ENCODE measurements around the gene COL27A1.

The COL27A1 gene

GRCh38 chr9:114115654-114116125 is 39.6 kb upstream of the COL27A1 start:
- TF ChIP-seq FOXP2 (optimal IDR thresholded peaks at IDR 0.05; ENCODE audit: borderline replicate concordance, extremely low read depth, extremely low read length, insufficient read depth) (no peak), POLR2AphosphoS5 (IDR thresholded peaks at IDR 0.05; ENCODE audit: low read depth, low read length) (no peak)

- TF ChIP-seq REST (IDR thresholded peaks at IDR 0.05; ENCODE audit: insufficient read depth in 1 of 2, low read depth in 2 of 2, low read length in 2 of 2) (no peak), SIN3A (IDR thresholded peaks at IDR 0.05; ENCODE audit: borderline replicate concordance, insufficient read depth, low read length) (no peak), TAF1 (IDR thresholded peaks at IDR 0.05; ENCODE audit: borderline replicate concordance, insufficient read depth, low read length) (no peak), FOXP2 (optimal IDR thresholded peaks at IDR 0.05; ENCODE audit: borderline replicate concordance, extremely low read depth, extremely low read length, insufficient read depth) (no peak)
Measured at GRCh38 chr9:114116126-114116747, 39.1 kb upstream of the COL27A1 start.

GRCh38 chr9:114117614-114117995 is 37.7 kb upstream of the COL27A1 start:
- TF ChIP-seq TAF1 (IDR thresholded peaks at IDR 0.05; ENCODE audit: borderline replicate concordance, insufficient read depth, low read length) (no peak), POLR2AphosphoS5 (IDR thresholded peaks at IDR 0.05; ENCODE audit: low read depth, low read length) (no peak), REST (IDR thresholded peaks at IDR 0.05; ENCODE audit: insufficient read depth in 1 of 2, low read depth in 2 of 2, low read length in 2 of 2) (no peak), SIN3A (IDR thresholded peaks at IDR 0.05; ENCODE audit: borderline replicate concordance, insufficient read depth, low read length) (no peak), FOXP2 (optimal IDR thresholded peaks at IDR 0.05; ENCODE audit: borderline replicate concordance, extremely low read depth, extremely low read length, insufficient read depth) (no peak)

GRCh38 chr9:114117996-114118830 is 37.1 kb upstream of the COL27A1 start:
- TF ChIP-seq POLR2AphosphoS5 (IDR thresholded peaks at IDR 0.05; ENCODE audit: low read depth, low read length): no peak
- no peak for TF ChIP-seq REST (IDR thresholded peaks at IDR 0.05; ENCODE audit: insufficient read depth in 1 of 2, low read depth in 2 of 2, low read length in 2 of 2)
- no peak for TF ChIP-seq SIN3A (IDR thresholded peaks at IDR 0.05; ENCODE audit: borderline replicate concordance, insufficient read depth, low read length)
- no peak for TF ChIP-seq FOXP2 (optimal IDR thresholded peaks at IDR 0.05; ENCODE audit: borderline replicate concordance, extremely low read depth, extremely low read length, insufficient read depth)
- no peak for TF ChIP-seq TAF1 (IDR thresholded peaks at IDR 0.05; ENCODE audit: borderline replicate concordance, insufficient read depth, low read length)

- TF ChIP-seq REST (IDR thresholded peaks at IDR 0.05; ENCODE audit: insufficient read depth in 1 of 2, low read depth in 2 of 2, low read length in 2 of 2) (no peak), TAF1 (IDR thresholded peaks at IDR 0.05; ENCODE audit: borderline replicate concordance, insufficient read depth, low read length) (no peak), FOXP2 (optimal IDR thresholded peaks at IDR 0.05; ENCODE audit: borderline replicate concordance, extremely low read depth, extremely low read length, insufficient read depth) (no peak), SIN3A (IDR thresholded peaks at IDR 0.05; ENCODE audit: borderline replicate concordance, insufficient read depth, low read length) (no peak), POLR2AphosphoS5 (IDR thresholded peaks at IDR 0.05; ENCODE audit: low read depth, low read length) (no peak)
Measured at GRCh38 chr9:114119242-114120191, 35.8 kb upstream of the COL27A1 start.
